K562 (cell line): ENCODE measurements around the gene FRAT2. TPM values are rescaled to one million over a fixed set of nuclear protein-coding genes. Genes with fewer than 3 reads are reported as not detected.

Experiments used
- E2F5 ChIP-seq: sonication (generic); formaldehyde crosslinking; IDR thresholded peaks from 2 replicates; pipeline ENCODE4 v1.8.0; 2022; ENCODE audit warnings: mild to moderate bottlenecking, missing genetic modification reagents
- ETS2 ChIP-seq: IDR thresholded peaks from 2 replicates; pipeline ENCODE4 v1.6.1; 2016; ENCODE audit warnings: borderline replicate concordance, missing genetic modification characterization, mild to moderate bottlenecking, moderate library complexity, missing compliant biosample characterization; ENCODE audit not compliant: poor library complexity, severe bottlenecking
- EWSR1 ChIP-seq: fragments of 450-650 bp; IDR thresholded peaks from 2 replicates; pipeline ENCODE4 v1.6.1; 2018; ENCODE audit warnings: borderline replicate concordance, mild to moderate bottlenecking, low read depth, moderate library complexity; ENCODE audit not compliant: partially characterized antibody
- FOXA3 ChIP-seq, 2 experiments: fragments of 450-650 bp in 1 of 2; sonication (generic) in 1 of 2; formaldehyde crosslinking; IDR thresholded peaks in 1 of 2; conservative IDR thresholded peaks in 1 of 2; 2 replicates each; pipeline versions ENCODE4 v1.4.0 to v1.8.0; 2020 to 2022; ENCODE audit warnings: mild to moderate bottlenecking in 2 of 2, missing genetic modification reagents in 1 of 2
- FOXK1 ChIP-seq: sonication (generic); formaldehyde crosslinking; IDR thresholded peaks from 2 replicates; pipeline ENCODE4 v1.8.0; 2022; ENCODE audit warnings: missing genetic modification reagents, mild to moderate bottlenecking, borderline replicate concordance
- GABPB1 ChIP-seq: sonication (generic); formaldehyde crosslinking; IDR thresholded peaks from 2 replicates; pipeline ENCODE4 v1.8.0; 2022; ENCODE audit warnings: mild to moderate bottlenecking, missing genetic modification reagents
- GTF2B ChIP-seq: IDR thresholded peaks from 2 replicates; pipeline ENCODE4 v1.6.1; 2011; ENCODE audit not compliant: insufficient read length; ENCODE audit errors: extremely low read depth
- HDAC6 ChIP-seq: IDR thresholded peaks from 2 replicates; pipeline ENCODE4 v1.6.1; 2012; ENCODE audit warnings: low read depth, mild to moderate bottlenecking, control low read depth, inconsistent platforms, low read length, moderate library complexity
- KHSRP ChIP-seq: fragments of 450-650 bp; IDR thresholded peaks from 2 replicates; pipeline ENCODE4 v1.6.1; 2017
- NR2F6 ChIP-seq: fragments of 450-650 bp; formaldehyde crosslinking; IDR thresholded peaks from 2 replicates; pipeline ENCODE4 v1.4.0; 2020; ENCODE audit warnings: mild to moderate bottlenecking
- POLR2AphosphoS5 ChIP-seq: IDR thresholded peaks from 2 replicates; pipeline ENCODE4 v1.6.1; 2011; ENCODE audit warnings: mild to moderate bottlenecking, low read depth, low read length, moderate library complexity; ENCODE audit not compliant: control insufficient read depth, insufficient read depth
- RBM25 ChIP-seq: fragments of 200-400 bp; formaldehyde crosslinking; IDR thresholded peaks from 2 replicates; pipeline ENCODE4 v1.6.1; 2018; ENCODE audit warnings: low read length, low read depth, moderate library complexity; ENCODE audit not compliant: severe bottlenecking
- RFX5 ChIP-seq: IDR thresholded peaks from 2 replicates; pipeline ENCODE4 v1.6.1; 2011; ENCODE audit warnings: low read depth, mild to moderate bottlenecking, improper control_type of control experiment, low read length
- SNAPC5 ChIP-seq: fragments of 250-450 bp; sonication (Bioruptor Pico); IDR thresholded peaks from 2 replicates; pipeline ENCODE4 v1.8.0; 2021; ENCODE audit warnings: moderate library complexity, mild to moderate bottlenecking, inconsistent platforms
- TARDBP ChIP-seq: fragments of 450-650 bp; IDR thresholded peaks from 2 replicates; pipeline ENCODE4 v1.6.1; 2016
- TCFL5 ChIP-seq: fragments of 250-450 bp; sonication (Bioruptor Pico); conservative IDR thresholded peaks from 2 replicates; pipeline ENCODE4 v1.6.1; 2021; ENCODE audit warnings: mild to moderate bottlenecking, moderate library complexity, matching md5 sums
- TFAP4 ChIP-seq: sonication (generic); formaldehyde crosslinking; IDR thresholded peaks from 2 replicates; pipeline ENCODE4 v1.8.0; 2022; ENCODE audit warnings: missing genetic modification reagents, mild to moderate bottlenecking, moderate library complexity, borderline replicate concordance
- TFE3 ChIP-seq: fragments of 450-650 bp; formaldehyde crosslinking; IDR thresholded peaks from 2 replicates; pipeline ENCODE4 v1.4.0; 2020; ENCODE audit warnings: mild to moderate bottlenecking, mixed read lengths
- U2AF1 ChIP-seq: fragments of 200-400 bp; formaldehyde crosslinking; optimal IDR thresholded peaks from 2 replicates; pipeline ENCODE3; 2017; ENCODE audit warnings: mild to moderate bottlenecking, low read depth, low read length, moderate library complexity
- ZBTB17 ChIP-seq: fragments of 450-650 bp; formaldehyde crosslinking; IDR thresholded peaks from 2 replicates; pipeline ENCODE4 v1.4.0; 2020; ENCODE audit warnings: mild to moderate bottlenecking
- ZEB2 ChIP-seq: fragments of 450-650 bp; IDR thresholded peaks from 2 replicates; pipeline ENCODE4 v1.6.1; 2016
- ZKSCAN1 ChIP-seq: fragments of 150-350 bp; IDR thresholded peaks from 2 replicates; pipeline ENCODE4 v1.6.1; 2016; ENCODE audit warnings: low read depth, low read length
- ZNF143 ChIP-seq: sonication (generic); formaldehyde crosslinking; IDR thresholded peaks from 2 replicates; pipeline ENCODE4 v1.9.0; 2022; ENCODE audit warnings: mild to moderate bottlenecking, missing genetic modification reagents
- ZNF655 ChIP-seq: fragments of 250-450 bp; sonication (Bioruptor Pico); IDR thresholded peaks from 2 replicates; pipeline ENCODE4 v1.5.0; 2021
- polyA plus RNA-seq, 8 experiments: library from polyadenylated mRNA; depleted of rRNA in 4 of 8; stranded (reverse) in 5 of 8; unstranded in 3 of 8; fragments of >200 nt; fragmentation: Nextera tagmentation in 2 of 8; fragmentation: Illumina TruSeq in 1 of 8; extraction: Ambion mirVana in 2 of 8; extraction: Trizol in 1 of 8; gene quantifications; 2 replicates each; pipeline versions ENCODE4 v1.2.1 to v1.2.3, GENCODE V29; 2011 to 2014; ENCODE audit warnings: inconsistent platforms in 1 of 8, missing spikeins in 1 of 8
- total RNA-seq, 7 experiments: library from RNA; depleted of rRNA in 6 of 7; stranded (reverse); fragments of >200 nt in 6 of 7; fragmentation: Illumina TruSeq in 2 of 7; extraction: Trizol in 2 of 7; gene quantifications; 2 replicates each; pipeline versions ENCODE4 v1.2.1 to v1.2.3, GENCODE V29; 2011 to 2021; ENCODE audit warnings: low replicate concordance in 1 of 7

The FRAT2 gene
- total and polyA plus RNA-seq, 9 of the 15 experiments (the other 6 are each of a cell fraction or from before 2014, with no cell fraction given), result 4.3 to 31.7 (median 19.5) TPM

GRCh38 chr10:97297556-97298222 is 36.8 kb downstream of the FRAT2 start (continued):
- TF ChIP-seq KHSRP (no peak), FOXA3 (CRISPR knock-in tag; conservative IDR thresholded peaks at IDR 0.05 in 1 of 2, IDR thresholded peaks at IDR 0.05 in 1 of 2) (no peak), ZNF655 (CRISPR knock-in tag) (no peak), RFX5 (no peak), U2AF1 (no peak), ETS2 (no peak), ZBTB17 (CRISPR knock-in tag) (no peak), GABPB1 (CRISPR knock-in tag) (no peak), POLR2AphosphoS5 (peak; percentile 83), E2F5 (CRISPR knock-in tag) (no peak), NR2F6 (no peak), FOXK1 (no peak), SNAPC5 (CRISPR knock-in tag) (no peak), EWSR1 (no peak), ZKSCAN1 (no peak), GTF2B (no peak), TFAP4 (no peak), TCFL5 (CRISPR knock-in tag) (no peak), HDAC6 (no peak), ZEB2 (peak; percentile 81), ZNF143 (CRISPR knock-in tag) (no peak), RBM25 (no peak), TFE3 (CRISPR knock-in tag) (no peak), TARDBP (no peak)
